Fibroblast of skin of abdomen (primary cell): ENCODE data around the gene ACER2.

ENCODE experiments used
- DNase-seq: peaks from one replicate; pipeline ENCODE4 v3.0.0-alpha.2; 2013

The ACER2 gene

GRCh38 chr9:19488721-19489120, 79.9 kb downstream of the ACER2 start:
- no peak for DNase-seq

GRCh38 chr9:19490269-19490668, 81.5 kb downstream of the ACER2 start:
- DNase-seq: no peak

- no peak for DNase-seq
Observed at GRCh38 chr9:19490828-19491227, 82.0 kb downstream of the ACER2 start.

- DNase-seq: no peak
Observed at GRCh38 chr9:19492775-19493173, 84.0 kb downstream of the ACER2 start.

GRCh38 chr9:19493174-19493811, 84.5 kb downstream of the ACER2 start:
- peak; percentile 75 for DNase-seq

GRCh38 chr9:19493876-19494275, 85.1 kb downstream of the ACER2 start:
- no peak for DNase-seq

GRCh38 chr9:19495186-19496028, 86.6 kb downstream of the ACER2 start:
- DNase-seq: no peak

GRCh38 chr9:19496321-19497050, 87.7 kb downstream of the ACER2 start:
- DNase-seq: no peak

- DNase-seq: no peak
Observed at GRCh38 chr9:19497276-19497675, 88.5 kb downstream of the ACER2 start.

GRCh38 chr9:19498015-19498414, 89.2 kb downstream of the ACER2 start:
- DNase-seq: peak; percentile 86
